ENCODE data around the gene DSPP.

DNA sequence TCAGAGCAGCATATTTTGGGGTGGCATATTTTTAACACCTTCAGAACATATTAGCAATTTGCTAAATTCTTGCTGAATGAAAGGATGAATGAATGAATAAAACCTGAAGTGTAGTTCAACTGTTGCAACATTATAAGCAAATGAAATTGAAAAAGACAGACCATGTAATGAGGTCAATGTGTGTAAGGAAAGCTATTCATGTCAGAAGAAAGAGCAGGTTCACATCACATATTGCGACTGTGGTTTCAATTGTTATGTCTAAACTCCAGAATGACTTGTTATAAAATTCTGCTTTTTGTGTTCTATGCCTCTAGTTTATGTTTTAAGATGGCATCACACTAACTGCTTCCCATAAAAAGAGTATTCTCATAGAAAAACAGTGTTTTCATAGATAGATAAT, 32.9 kb upstream of the DSPP start:
- TF ChIP-seq, protein P1, sequence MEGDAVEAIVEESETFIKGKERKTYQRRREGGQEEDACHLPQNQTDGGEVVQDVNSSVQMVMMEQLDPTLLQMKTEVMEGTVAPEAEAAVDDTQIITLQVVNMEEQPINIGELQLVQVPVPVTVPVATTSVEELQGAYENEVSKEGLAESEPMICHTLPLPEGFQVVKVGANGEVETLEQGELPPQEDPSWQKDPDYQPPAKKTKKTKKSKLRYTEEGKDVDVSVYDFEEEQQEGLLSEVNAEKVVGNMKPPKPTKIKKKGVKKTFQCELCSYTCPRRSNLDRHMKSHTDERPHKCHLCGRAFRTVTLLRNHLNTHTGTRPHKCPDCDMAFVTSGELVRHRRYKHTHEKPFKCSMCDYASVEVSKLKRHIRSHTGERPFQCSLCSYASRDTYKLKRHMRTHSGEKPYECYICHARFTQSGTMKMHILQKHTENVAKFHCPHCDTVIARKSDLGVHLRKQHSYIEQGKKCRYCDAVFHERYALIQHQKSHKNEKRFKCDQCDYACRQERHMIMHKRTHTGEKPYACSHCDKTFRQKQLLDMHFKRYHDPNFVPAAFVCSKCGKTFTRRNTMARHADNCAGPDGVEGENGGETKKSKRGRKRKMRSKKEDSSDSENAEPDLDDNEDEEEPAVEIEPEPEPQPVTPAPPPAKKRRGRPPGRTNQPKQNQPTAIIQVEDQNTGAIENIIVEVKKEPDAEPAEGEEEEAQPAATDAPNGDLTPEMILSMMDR (conservative IDR thresholded peaks at IDR 0.05; ENCODE audit: low read depth in 2 of 2) = no peak
- TF ChIP-seq POLR2AphosphoS5 (IDR thresholded peaks at IDR 0.05; ENCODE audit: low read depth) = no peak

All from GM23338 (cell line).